Endothelial cell of umbilical vein (primary cell): ENCODE data around the gene USP46. TPM values are rescaled to one million over a fixed set of nuclear protein-coding genes. Genes with fewer than 3 reads are reported as not detected.

Source experiments
- BruUV-seq: library from RNA; stranded (reverse); fragments of 400-500 nt; replicated peaks from 2 replicates; lab custom pipeline; 2021; lab: Mats Ljungman, UMichigan
- CTCF ChIA-PET: fragments of 300-600, 350-600 bp; sonication (Branson Sonifier 250); formaldehyde crosslinking; loops from one replicate; lab custom pipeline; 2021; ENCODE audit warnings: antibody characterized with exemption, inconsistent platforms; lab: Charles Lee
- POLR2A ChIA-PET: fragments of 300-600, 350-600 bp; sonication (Branson Sonifier 250); formaldehyde crosslinking; loops from one replicate; lab custom pipeline; 2021; ENCODE audit warnings: antibody characterized with exemption, inconsistent platforms; lab: Charles Lee
- DNase-seq: peaks from one replicate; pipeline ENCODE4 v3.0.0-alpha.2; 2011; ENCODE audit warnings: low read depth, low spot score
- FAIRE-seq: peaks from 2 replicates; lab custom pipeline; 2011; peaks lifted over from hg19 to GRCh38; lab: Jason Lieb, UNC
- H2AFZ ChIP-seq: 2 replicates; pipeline ENCODE4 v1.6.0; 2012; ENCODE audit warnings: low read depth, low read length, control low read depth, inconsistent platforms
- H3K27ac ChIP-seq: 2 replicates; pipeline ENCODE4 v1.5.1; 2011; ENCODE audit warnings: low read depth, mild to moderate bottlenecking, control low read depth, low read length, moderate library complexity; ENCODE audit not compliant: insufficient read depth
- H3K27me3 ChIP-seq, 2 experiments: 2 replicates each; pipeline versions ENCODE4 v1.6.0 to v1.6.1; 2011; ENCODE audit warnings: low read length in 2 of 2, mixed read lengths in 1 of 2; ENCODE audit not compliant: control insufficient read depth in 2 of 2, insufficient read depth in 2 of 2
- H3K36me3 ChIP-seq, 2 experiments: 2 replicates in 1 of 2; 3 replicates in 1 of 2; pipeline ENCODE4 v1.5.1; 2011; ENCODE audit warnings: low read length in 2 of 2, mild to moderate bottlenecking in 1 of 2, moderate library complexity in 1 of 2; ENCODE audit not compliant: control insufficient read depth in 2 of 2, insufficient read depth in 2 of 2; ENCODE audit errors: extremely low read depth in 1 of 2
- H3K4me1 ChIP-seq: 3 replicates; pipeline ENCODE4 v1.5.1; 2011; ENCODE audit warnings: mild to moderate bottlenecking, low read length; ENCODE audit not compliant: control insufficient read depth, insufficient read depth; ENCODE audit errors: extremely low read depth
- H3K4me2 ChIP-seq: 2 replicates; pipeline ENCODE4 v1.6.1; 2011; ENCODE audit warnings: low read length, control low read depth, mixed read lengths; ENCODE audit not compliant: insufficient read depth
- H3K4me3 ChIP-seq, 3 experiments: fragments of 200-600 bp in 1 of 3; sonication (generic), shearing (Covaris generic) in 1 of 3; replicated peaks in 1 of 3; 2 replicates each; pipeline ENCODE4 v1.5.1; 2011 to 2016; ENCODE audit warnings: control low read depth in 3 of 3, low read length in 3 of 3, mild to moderate bottlenecking in 2 of 3, inconsistent platforms in 1 of 3, low read depth in 1 of 3, moderate library complexity in 1 of 3; ENCODE audit not compliant: insufficient read depth in 1 of 3
- H3K79me2 ChIP-seq: 2 replicates; pipeline ENCODE4 v1.6.0; 2012; ENCODE audit warnings: low read length, inconsistent platforms; ENCODE audit not compliant: control insufficient read depth, insufficient read depth
- H3K9ac ChIP-seq: replicated peaks from 2 replicates; pipeline ENCODE3; 2011; ENCODE audit warnings: low read length, control low read depth; ENCODE audit not compliant: insufficient read depth; ENCODE audit errors: extremely low read depth
- H3K9me1 ChIP-seq: replicated peaks from 3 replicates; pipeline ENCODE4 v1.6.0; 2011; ENCODE audit warnings: mild to moderate bottlenecking, low read length; ENCODE audit not compliant: control insufficient read depth, insufficient read depth; ENCODE audit errors: extremely low read depth
- H3K9me3 ChIP-seq: replicated peaks from 2 replicates; pipeline ENCODE4 v1.5.1; 2012; ENCODE audit warnings: low read length, inconsistent platforms; ENCODE audit not compliant: control insufficient read depth, insufficient read depth
- H4K20me1 ChIP-seq: replicated peaks from 2 replicates; pipeline ENCODE3; 2011; ENCODE audit warnings: mild to moderate bottlenecking, low read length; ENCODE audit not compliant: control insufficient read depth, insufficient read depth; ENCODE audit errors: extremely low read depth
- EZH2 ChIP-seq: IDR thresholded peaks from 2 replicates; pipeline ENCODE4 v1.6.1; 2012; ENCODE audit warnings: borderline replicate concordance, low read depth, mild to moderate bottlenecking, moderate library complexity, low read length, inconsistent platforms; ENCODE audit not compliant: severe bottlenecking
- FOS ChIP-seq: IDR thresholded peaks from 2 replicates; pipeline ENCODE4 v1.6.1; 2011; ENCODE audit warnings: mild to moderate bottlenecking, low read length, moderate library complexity, borderline replicate concordance; ENCODE audit not compliant: insufficient read depth
- JUN ChIP-seq: IDR thresholded peaks from 2 replicates; pipeline ENCODE4 v1.6.1; 2011; ENCODE audit warnings: borderline replicate concordance, low read depth; ENCODE audit not compliant: insufficient read length, insufficient read depth
- POLR2A ChIP-seq: IDR thresholded peaks from 2 replicates; pipeline ENCODE4 v1.6.1; 2012; ENCODE audit warnings: low read depth, mild to moderate bottlenecking, control low read depth, low read length
- POLR2AphosphoS5 ChIP-seq: IDR thresholded peaks from 2 replicates; pipeline ENCODE4 v1.6.1; 2012; ENCODE audit warnings: low read depth, mild to moderate bottlenecking, control low read depth, low read length, moderate library complexity; ENCODE audit not compliant: insufficient read depth
- dilution Hi-C: fragments of 300-500 bp; cut with MboI; formaldehyde crosslinking; loops from one replicate; pipeline ENCODE4 v1.15.0; 2019; ENCODE audit warnings: low sequenced_read_pairs; ENCODE audit not compliant: extremely low pct_ligation_motif_present
- intact Hi-C: fragments of 100-400 bp; cut with micrococcal nuclease; formaldehyde crosslinking; loops from one replicate; pipeline ENCODE4 v1.10.0; 2022
- polyA plus RNA-seq, 4 experiments: library from polyadenylated mRNA; depleted of rRNA in 3 of 4; stranded (reverse) in 3 of 4; unstranded in 1 of 4; fragments of >200 nt; gene quantifications; 2 replicates each; pipeline versions ENCODE4 v1.2.1 to v1.2.3, GENCODE V29; 2011 to 2012; ENCODE audit warnings: missing spikeins in 1 of 4
- total RNA-seq: library from RNA; stranded (reverse); gene quantifications from 2 replicates; pipeline ENCODE4 v1.2.3, GENCODE V29; 2021
- TF ChIP-seq, protein P1 (sequence below), 2 donors: IDR thresholded peaks; 1 replicate in 1 of 2; 2 replicates in 1 of 2; pipeline ENCODE4 v1.5.1; 2011; ENCODE audit warnings: low read length in 2 of 2, mild to moderate bottlenecking in 2 of 2, moderate library complexity in 2 of 2, control low read depth in 1 of 2, inconsistent platforms in 1 of 2, low read depth in 1 of 2; ENCODE audit not compliant: insufficient read depth in 1 of 2; ENCODE audit errors: extremely low read depth in 1 of 2
- TF ChIP-seq, protein P2 (sequence below): IDR thresholded peaks from 2 replicates; pipeline ENCODE4 v1.6.1; 2011; ENCODE audit not compliant: insufficient read depth, insufficient read length

The USP46 gene
- total and polyA plus RNA-seq, 2 donors (not counting 3 experiments of a cell fraction or from before 2014, with no cell fraction given), result 5.2 to 23.7 TPM

DNA sequence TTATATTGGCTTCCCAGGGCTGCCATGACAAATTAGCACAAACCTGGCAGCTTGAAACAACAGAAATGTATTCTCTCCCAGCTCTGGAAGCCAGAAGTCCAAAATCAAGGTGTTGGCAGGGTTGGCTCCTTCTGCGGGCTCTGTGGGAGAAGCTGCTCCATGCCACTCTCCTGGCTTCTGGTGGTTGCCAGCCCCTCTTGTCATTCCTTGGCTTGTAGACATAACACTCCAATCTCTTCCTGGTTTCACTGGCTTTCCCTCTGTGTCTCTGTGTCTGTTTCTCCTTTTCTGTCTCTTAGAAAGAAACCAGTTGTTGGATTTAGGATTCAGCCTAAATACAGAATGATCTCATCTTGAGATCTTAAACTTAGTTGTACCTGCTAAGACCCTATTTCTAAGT lies 85.5 kb downstream of the USP46 start:
- dilution Hi-C loops (no loop called here), intact Hi-C loops (no loop called here)
- H3K36me3 ChIP-seq, result no peaks in the 10 kb centered on the region
- no peak overlapping the region for H2AFZ ChIP-seq
- TF ChIP-seq JUN, result no peak
- TF ChIP-seq POLR2A, result no peak
- no peak for TF ChIP-seq EZH2
- TF ChIP-seq, protein P1, sequence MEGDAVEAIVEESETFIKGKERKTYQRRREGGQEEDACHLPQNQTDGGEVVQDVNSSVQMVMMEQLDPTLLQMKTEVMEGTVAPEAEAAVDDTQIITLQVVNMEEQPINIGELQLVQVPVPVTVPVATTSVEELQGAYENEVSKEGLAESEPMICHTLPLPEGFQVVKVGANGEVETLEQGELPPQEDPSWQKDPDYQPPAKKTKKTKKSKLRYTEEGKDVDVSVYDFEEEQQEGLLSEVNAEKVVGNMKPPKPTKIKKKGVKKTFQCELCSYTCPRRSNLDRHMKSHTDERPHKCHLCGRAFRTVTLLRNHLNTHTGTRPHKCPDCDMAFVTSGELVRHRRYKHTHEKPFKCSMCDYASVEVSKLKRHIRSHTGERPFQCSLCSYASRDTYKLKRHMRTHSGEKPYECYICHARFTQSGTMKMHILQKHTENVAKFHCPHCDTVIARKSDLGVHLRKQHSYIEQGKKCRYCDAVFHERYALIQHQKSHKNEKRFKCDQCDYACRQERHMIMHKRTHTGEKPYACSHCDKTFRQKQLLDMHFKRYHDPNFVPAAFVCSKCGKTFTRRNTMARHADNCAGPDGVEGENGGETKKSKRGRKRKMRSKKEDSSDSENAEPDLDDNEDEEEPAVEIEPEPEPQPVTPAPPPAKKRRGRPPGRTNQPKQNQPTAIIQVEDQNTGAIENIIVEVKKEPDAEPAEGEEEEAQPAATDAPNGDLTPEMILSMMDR (IDR thresholded peaks at IDR 0.05; ENCODE audit: extremely low read depth in 1 of 2, insufficient read depth in 1 of 2, low read depth in 1 of 2, low read length in 2 of 2), result no peak
- no peak for TF ChIP-seq POLR2AphosphoS5
- FAIRE-seq, result no peak
- no peaks in the 10 kb centered on the region for H3K79me2 ChIP-seq
- ChIA-PET CTCF (interaction anchor here (1.1 kb wide), 1 partner anchor 14 kb away, joined by 4 read pairs; no protein-coding TSS in a partner anchor), POLR2A (no interaction called here)
- H3K4me1 ChIP-seq, result no peaks in the 10 kb centered on the region
- H3K9ac ChIP-seq, result no peak overlapping the region
- no peaks in the 10 kb centered on the region for H3K9me3 ChIP-seq
- no peaks in the 10 kb centered on the region for H3K27me3 ChIP-seq
- DNase-seq, result no peak
- H3K4me3 ChIP-seq, result no peak overlapping the region
- BruUV-seq, result no TSS peak
- no peak overlapping the region for H3K4me2 ChIP-seq
- no peaks in the 10 kb centered on the region for H3K9me1 ChIP-seq
- H3K27ac ChIP-seq, result no peak overlapping the region
- H4K20me1 ChIP-seq, result no peaks in the 10 kb centered on the region

DNA sequence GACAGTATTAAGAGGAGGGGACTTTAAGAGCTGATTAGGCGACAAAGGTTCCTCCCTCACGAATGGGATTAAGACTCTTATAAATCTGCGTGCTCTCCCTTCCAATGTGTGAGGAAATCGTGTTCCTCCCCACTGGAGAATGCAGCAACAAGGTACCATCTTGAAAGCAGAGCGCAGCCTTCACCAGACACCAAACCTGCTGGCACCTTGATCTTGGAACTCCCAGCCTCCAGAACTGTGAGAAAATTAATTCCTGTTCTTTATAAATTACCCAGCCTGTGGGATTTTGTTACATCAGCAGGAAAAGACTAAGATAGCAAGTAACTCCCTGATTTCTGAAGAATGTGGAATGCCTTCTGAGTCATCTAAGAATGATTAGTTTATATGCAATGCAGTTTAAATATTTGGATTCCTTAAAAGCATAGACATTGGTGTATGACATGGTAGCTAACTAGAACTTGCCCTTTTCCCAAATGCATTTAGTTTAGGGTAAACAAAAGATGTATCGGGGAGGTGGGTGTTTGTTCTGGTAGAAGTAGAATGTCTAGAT lies 86.1 kb downstream of the USP46 start:
- Histone ChIP-seq H4K20me1 (no peaks in the 10 kb centered on the region), H3K9ac (no peak overlapping the region), H3K9me1 (no peaks in the 10 kb centered on the region), H3K4me2 (no peak overlapping the region), H3K27me3 (no peaks in the 10 kb centered on the region), H3K4me1 (no peaks in the 10 kb centered on the region), H3K4me3 (no peak overlapping the region), H2AFZ (no peak overlapping the region), H3K79me2 (no peaks in the 10 kb centered on the region), H3K36me3 (no peaks in the 10 kb centered on the region), H3K9me3 (no peaks in the 10 kb centered on the region), H3K27ac (no peak overlapping the region)
- FAIRE-seq (no peak), DNase-seq (no peak)
- BruUV-seq, result no TSS peak
- intact Hi-C loops (no loop called here), dilution Hi-C loops (no loop called here)
- CTCF ChIA-PET, result no interaction called here
- TF ChIP-seq, protein P2, sequence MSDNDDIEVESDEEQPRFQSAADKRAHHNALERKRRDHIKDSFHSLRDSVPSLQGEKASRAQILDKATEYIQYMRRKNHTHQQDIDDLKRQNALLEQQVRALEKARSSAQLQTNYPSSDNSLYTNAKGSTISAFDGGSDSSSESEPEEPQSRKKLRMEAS, result no peak
- TF ChIP-seq JUN (no peak), POLR2A (no peak), FOS (peak; percentile 41), EZH2 (no peak)
- POLR2A ChIA-PET, result no interaction called here
